ENCODE measurements around the gene LAPTM4A. TPM values are rescaled to one million over a fixed set of nuclear protein-coding genes. Genes with fewer than 3 reads are reported as not detected.

The LAPTM4A gene
- total RNA-seq, 1 experiment from 2014 or later, result 160 TPM

GRCh38 chr2:20012282-20013125 lies 38.9 kb downstream of the LAPTM4A start, which contains the start of gene MATN3:
Gene MATN3, minus strand, starts transcription at chr2:20012668. Its CDS starts 37 bp downstream, at chr2:20012631.
- H3K4me1 Mint-ChIP-seq (ENCODE audit: insufficient read depth, unreplicated experiment), result no peaks in the 10 kb centered on the region
- POLR2A ChIA-PET, result interaction anchor here (0.9 to 4.1 kb wide), 5 partner anchors 14 to 78 kb away, joined by 3 to 49 read pairs (median 7); partner anchors contain the start of genes LAPTM4A and WDR35
- no peaks in the 10 kb centered on the region for H3K36me3 Mint-ChIP-seq (ENCODE audit: insufficient read depth, unreplicated experiment)
- no peak within 1 kb of the TSS for H3K27ac Mint-ChIP-seq (ENCODE audit: low read depth, unreplicated experiment)
- peaks cover 7% of the 10 kb centered on the region for H3K9me3 Mint-ChIP-seq (ENCODE audit: unreplicated experiment)
- intact Hi-C loops (cut with micrococcal nuclease), result no loop called here
- peak within 1 kb of the TSS; percentile 55 for H3K4me3 Mint-ChIP-seq (ENCODE audit: unreplicated experiment)
- TF ChIP-seq CTCF (IDR thresholded peaks at IDR 0.05; ENCODE audit: unreplicated experiment), result no peak
- no TSS peak for BruUV-seq (replicated peaks)
- CTCF ChIA-PET, result interaction anchor here (0.6 to 6.7 kb wide), 8 partner anchors 16 to 190 kb away, joined by 3 to 205 read pairs (median 26); partner anchors contain the start of gene LAPTM4A
- no peaks in the 10 kb centered on the region for H3K27me3 Mint-ChIP-seq (ENCODE audit: insufficient read depth, unreplicated experiment)
- peak; percentile 17 for DNase-seq (ENCODE audit: unreplicated experiment)

GRCh38 chr2:20012032-20012281 lies 39.5 kb downstream of the LAPTM4A start:
- Mint-ChIP-seq H3K36me3 (ENCODE audit: insufficient read depth, unreplicated experiment) (no peaks in the 10 kb centered on the region), H3K27ac (ENCODE audit: low read depth, unreplicated experiment) (no peak overlapping the region), H3K27me3 (ENCODE audit: insufficient read depth, unreplicated experiment) (no peaks in the 10 kb centered on the region), H3K4me1 (ENCODE audit: insufficient read depth, unreplicated experiment) (no peaks in the 10 kb centered on the region), H3K9me3 (ENCODE audit: unreplicated experiment) (peaks cover 7% of the 10 kb centered on the region), H3K4me3 (ENCODE audit: unreplicated experiment) (peak overlapping the region; percentile 55)
- no peak for DNase-seq (ENCODE audit: unreplicated experiment)
- TF ChIP-seq CTCF (IDR thresholded peaks at IDR 0.05; ENCODE audit: unreplicated experiment), result no peak
- CTCF ChIA-PET, result interaction anchor here (2.1 to 6.7 kb wide), 2 partner anchors 83 to 90 kb away, joined by 8 to 115 read pairs; no protein-coding TSS in a partner anchor
- POLR2A ChIA-PET, result interaction anchor here (0.9 to 1.9 kb wide), 3 partner anchors 14 to 79 kb away, joined by 3 to 8 read pairs (median 4); partner anchors contain the start of gene WDR35
- BruUV-seq (replicated peaks), result no TSS peak
- intact Hi-C loops (cut with micrococcal nuclease), result no loop called here

GRCh38 chr2:20011276-20012031 lies 40.0 kb downstream of the LAPTM4A start:
- Mint-ChIP-seq H3K4me1 (ENCODE audit: insufficient read depth, unreplicated experiment) (no peaks in the 10 kb centered on the region), H3K27ac (ENCODE audit: low read depth, unreplicated experiment) (no peak overlapping the region), H3K9me3 (ENCODE audit: unreplicated experiment) (peaks cover 7% of the 10 kb centered on the region), H3K4me3 (ENCODE audit: unreplicated experiment) (peak overlapping the region; percentile 55), H3K27me3 (ENCODE audit: insufficient read depth, unreplicated experiment) (no peaks in the 10 kb centered on the region), H3K36me3 (ENCODE audit: insufficient read depth, unreplicated experiment) (peaks cover 3% of the 10 kb centered on the region)
- intact Hi-C loops (cut with micrococcal nuclease), result loop anchor here (1.0 kb wide), 1 partner anchor 23 kb away; no protein-coding TSS in a partner anchor
- no TSS peak for BruUV-seq (replicated peaks)
- DNase-seq (ENCODE audit: unreplicated experiment), result no peak
- POLR2A ChIA-PET, result interaction anchor here (0.6 to 1.9 kb wide), 4 partner anchors 13 to 79 kb away, joined by 3 to 8 read pairs (median 4); partner anchors contain the start of gene WDR35
- no peak for TF ChIP-seq CTCF (IDR thresholded peaks at IDR 0.05; ENCODE audit: unreplicated experiment)
- CTCF ChIA-PET, result interaction anchor here (0.5 to 6.7 kb wide), 6 partner anchors 15 to 258 kb away, joined by 3 to 115 read pairs (median 3); no protein-coding TSS in a partner anchor

- Mint-ChIP-seq H3K27me3 (ENCODE audit: insufficient read depth, unreplicated experiment) (no peaks in the 10 kb centered on the region), H3K9me3 (ENCODE audit: unreplicated experiment) (peaks cover 2% of the 10 kb centered on the region), H3K4me1 (ENCODE audit: insufficient read depth, unreplicated experiment) (no peaks in the 10 kb centered on the region), H3K36me3 (ENCODE audit: insufficient read depth, unreplicated experiment) (peaks cover 5% of the 10 kb centered on the region), H3K27ac (ENCODE audit: low read depth, unreplicated experiment) (no peak overlapping the region), H3K4me3 (ENCODE audit: unreplicated experiment) (no peak overlapping the region)
- no TSS peak for BruUV-seq (replicated peaks)
- CTCF ChIA-PET, result interaction anchor here (0.6 to 0.8 kb wide), 2 partner anchors 86 to 1458 kb away, joined by 3 read pairs; no protein-coding TSS in a partner anchor
- DNase-seq (ENCODE audit: unreplicated experiment), result no peak
- no peak for TF ChIP-seq CTCF (IDR thresholded peaks at IDR 0.05; ENCODE audit: unreplicated experiment)
- intact Hi-C loops (cut with micrococcal nuclease), result no loop called here
- POLR2A ChIA-PET, result interaction anchor here (1.5 kb wide), 1 partner anchor 43 kb away, joined by 8 read pairs; the partner anchor contains the start of gene LAPTM4A
Measured at GRCh38 chr2:20008703-20009102, 42.7 kb downstream of the LAPTM4A start.

Measured in MCF 10A (cell line).